ENCODE data around the gene HOXD4. TPM values are rescaled to one million over a fixed set of nuclear protein-coding genes. Genes with fewer than 3 reads are reported as not detected.

HOXD4 gene
- total RNA-seq, 2 experiments from 2014 or later, result not detected

- Mint-ChIP-seq H3K9me3 (no peaks in the 10 kb centered on the region), H3K4me1 (ENCODE audit: low read depth) (peaks cover 7% of the 10 kb centered on the region), H3K27me3 (peaks cover 81% of the 10 kb centered on the region), H3K27ac (no peak overlapping the region), H3K36me3 (no peaks in the 10 kb centered on the region), H3K4me3 (no peak overlapping the region)
- ChIA-PET CTCF (interaction anchor here (1.3 kb wide), 1 partner anchor 305 kb away, joined by 6 read pairs; no protein-coding TSS in a partner anchor), POLR2A (no interaction called here)
- intact Hi-C loops (cut with micrococcal nuclease), result no loop called here
- no peak for DNase-seq
Measured at GRCh38 chr2:176149939-176150583, 1.3 kb upstream of the HOXD4 start.

DNA sequence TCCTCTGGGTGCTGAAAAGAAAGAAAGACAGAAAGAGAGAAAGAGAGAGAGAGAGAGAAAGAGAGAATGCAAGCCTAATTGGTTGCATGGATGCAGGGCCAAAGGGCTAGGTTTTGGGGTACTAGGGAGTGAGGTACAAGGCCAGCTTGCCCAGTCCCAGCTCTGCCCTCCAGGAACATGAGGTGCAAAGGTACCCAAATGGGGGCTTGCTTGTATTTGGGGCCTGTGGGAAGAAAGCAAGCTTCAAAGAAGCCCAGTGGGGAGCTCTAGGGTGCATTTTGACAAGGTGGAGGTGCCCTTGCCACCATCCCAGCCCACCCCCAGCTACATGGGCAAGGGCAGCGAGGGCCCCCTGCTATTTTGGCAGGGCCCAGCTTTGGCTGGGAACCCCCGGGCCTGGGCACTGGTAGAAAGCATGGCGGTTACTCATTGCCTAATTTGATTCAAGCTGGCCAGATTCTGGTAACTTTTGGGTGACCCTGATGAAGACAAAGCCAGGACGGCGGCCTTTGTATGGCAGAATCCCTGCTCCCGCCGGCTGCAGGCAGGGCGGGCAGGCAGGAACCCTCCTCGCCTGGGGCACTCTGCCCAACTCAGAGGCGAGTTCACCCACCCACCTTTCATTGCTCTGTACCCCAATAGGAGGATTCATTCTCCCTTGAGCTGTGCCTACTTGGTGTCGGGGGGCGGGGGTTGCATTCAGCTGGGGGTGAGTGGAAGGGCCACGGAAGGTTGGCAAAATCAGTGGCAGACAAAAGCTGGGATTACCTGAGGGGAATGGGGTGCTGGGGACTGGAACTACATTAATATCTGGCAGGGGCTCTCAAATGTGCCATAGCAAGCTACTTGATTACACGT, 537 bp upstream of the HOXD4 start:
- Mint-ChIP-seq H3K27me3 (peaks cover 82% of the 10 kb centered on the region), H3K27ac (no peak overlapping the region), H3K36me3 (no peaks in the 10 kb centered on the region), H3K9me3 (no peaks in the 10 kb centered on the region), H3K4me3 (no peak overlapping the region), H3K4me1 (ENCODE audit: low read depth) (peaks cover 7% of the 10 kb centered on the region)
- DNase-seq, result no peak
- ChIA-PET CTCF (interaction anchor here (0.6 to 1.3 kb wide), 4 partner anchors 24 to 304 kb away, joined by 3 to 6 read pairs (median 3); no protein-coding TSS in a partner anchor), POLR2A (no interaction called here)
- intact Hi-C loops (cut with micrococcal nuclease), result no loop called here

DNA sequence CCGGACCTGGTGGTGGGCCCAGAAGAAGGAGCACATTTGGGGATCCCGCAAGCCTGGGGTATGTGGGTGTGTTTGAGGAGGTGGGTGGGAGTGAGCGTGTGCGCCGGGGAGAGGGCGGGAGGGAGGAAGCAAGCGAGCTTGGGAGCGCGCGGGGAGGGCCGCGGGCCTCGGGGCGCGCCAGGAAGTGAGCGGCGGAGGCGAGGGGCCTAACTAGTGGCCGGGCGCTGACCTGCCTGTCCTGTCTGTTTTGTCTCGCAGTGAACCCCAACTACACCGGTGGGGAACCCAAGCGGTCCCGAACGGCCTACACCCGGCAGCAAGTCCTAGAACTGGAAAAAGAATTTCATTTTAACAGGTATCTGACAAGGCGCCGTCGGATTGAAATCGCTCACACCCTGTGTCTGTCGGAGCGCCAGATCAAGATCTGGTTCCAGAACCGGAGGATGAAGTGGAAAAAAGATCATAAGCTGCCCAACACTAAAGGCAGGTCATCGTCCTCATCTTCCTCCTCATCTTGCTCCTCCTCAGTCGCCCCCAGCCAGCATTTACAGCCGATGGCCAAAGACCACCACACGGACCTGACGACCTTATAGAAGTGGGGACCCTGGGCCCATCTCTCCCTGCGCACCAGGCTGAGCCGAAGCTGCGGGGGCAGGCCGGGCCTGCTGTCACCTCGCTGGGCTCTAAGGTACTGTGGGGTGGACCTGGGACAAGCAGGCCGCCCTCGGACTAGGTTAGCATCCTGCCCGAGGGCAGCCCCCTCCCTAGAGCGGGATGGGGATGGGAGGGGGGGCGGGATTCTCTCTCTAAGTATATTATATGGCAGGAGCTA, 1.2 kb downstream of the HOXD4 start:
- intact Hi-C loops (cut with micrococcal nuclease), result no loop called here
- CTCF ChIA-PET, result interaction anchor here (1.4 kb wide), 1 partner anchor 9 kb away, joined by 3 read pairs; no protein-coding TSS in a partner anchor
- POLR2A ChIA-PET, result no interaction called here

DNA sequence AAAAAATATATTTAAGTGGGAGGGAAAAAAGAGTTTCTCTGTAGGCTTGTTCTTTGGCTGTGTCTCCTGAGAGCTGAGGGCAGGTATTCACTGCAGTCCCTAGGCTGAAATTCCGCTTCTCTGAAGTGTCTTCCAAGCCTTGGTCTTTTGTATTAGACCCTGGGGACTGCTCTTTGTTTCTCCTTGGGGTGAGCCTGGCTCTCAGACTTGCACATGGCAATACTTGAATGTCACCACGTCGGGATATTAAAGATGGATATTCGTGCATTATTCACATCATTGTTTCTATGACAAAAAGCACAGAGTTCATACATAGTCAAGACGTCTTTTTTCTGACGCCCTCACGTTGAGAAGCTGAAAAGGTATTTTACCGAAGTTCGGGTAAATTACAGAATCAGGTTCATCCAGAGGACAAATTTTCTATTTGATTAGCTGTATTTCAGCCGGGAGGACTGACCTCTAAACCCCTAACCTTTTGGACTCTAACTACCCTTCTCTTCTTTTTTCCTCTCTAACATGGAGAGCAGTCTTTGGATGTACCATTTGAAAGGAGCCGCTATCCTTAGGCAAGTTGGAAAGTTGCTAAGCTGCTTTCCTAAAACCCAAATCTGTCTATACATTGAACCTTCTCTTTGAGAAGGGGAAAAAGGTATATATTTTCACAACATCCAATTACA, 3.4 kb downstream of the HOXD4 start:
- Mint-ChIP-seq H3K36me3 (peaks cover 4% of the 10 kb centered on the region), H3K27me3 (peaks cover 66% of the 10 kb centered on the region), H3K4me3 (no peak overlapping the region), H3K9me3 (no peaks in the 10 kb centered on the region), H3K27ac (no peak overlapping the region), H3K4me1 (ENCODE audit: low read depth) (peaks cover 15% of the 10 kb centered on the region)
- ChIA-PET CTCF (interaction anchor here (0.9 to 1.8 kb wide), 6 partner anchors 11 to 400 kb away, joined by 3 to 5 read pairs (median 4); no protein-coding TSS in a partner anchor), POLR2A (no interaction called here)
- intact Hi-C loops (cut with micrococcal nuclease), result no loop called here
- DNase-seq, result no peak

More for the DNA sequence above, 1.2 kb downstream of the HOXD4 start:
- H3K9me3 Mint-ChIP-seq, result no peaks in the 10 kb centered on the region
- peaks cover 13% of the 10 kb centered on the region for H3K4me1 Mint-ChIP-seq (ENCODE audit: low read depth)
- H3K27ac Mint-ChIP-seq, result no peak overlapping the region
- DNase-seq, result no peak
- H3K27me3 Mint-ChIP-seq, result peaks cover 73% of the 10 kb centered on the region
- H3K36me3 Mint-ChIP-seq, result peaks cover 2% of the 10 kb centered on the region
- no peak overlapping the region for H3K4me3 Mint-ChIP-seq

DNA sequence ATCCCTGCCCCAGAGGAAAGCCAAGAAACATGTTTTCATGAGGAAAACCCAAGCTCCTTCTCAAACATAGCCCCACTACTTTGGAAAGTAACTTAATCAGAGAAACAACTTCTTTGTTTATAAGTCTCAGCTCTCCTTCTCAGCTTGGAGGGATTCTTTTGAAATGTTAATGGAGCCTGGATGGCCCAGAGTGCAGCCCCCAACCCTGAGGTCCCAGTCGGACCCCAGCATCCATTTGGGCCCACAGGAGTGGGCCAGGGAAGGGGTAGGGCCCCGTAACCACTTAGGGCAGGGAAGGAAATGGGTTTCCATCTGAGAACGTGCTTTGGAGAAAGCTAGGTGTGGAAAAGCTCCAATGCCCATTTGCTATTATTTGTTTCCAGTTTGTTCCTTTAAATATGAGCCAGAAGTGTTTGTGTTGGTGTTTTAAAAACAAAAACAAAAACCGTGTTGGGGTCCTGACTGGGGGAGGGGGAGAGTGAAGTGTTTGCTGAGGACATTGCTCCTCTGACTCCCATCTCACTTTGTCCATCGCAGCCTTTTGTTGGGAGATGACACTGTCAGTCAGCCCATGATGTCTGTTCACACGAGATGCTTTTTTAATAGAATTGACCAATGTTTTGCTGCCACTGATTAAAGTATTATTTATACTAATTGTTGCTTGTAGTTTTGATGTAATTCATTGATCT, 4.2 kb downstream of the HOXD4 start:
- no peaks in the 10 kb centered on the region for H3K9me3 Mint-ChIP-seq
- intact Hi-C loops (cut with micrococcal nuclease), result no loop called here
- no peak for DNase-seq
- CTCF ChIA-PET, result interaction anchor here (1.4 kb wide), 2 partner anchors 15 to 300 kb away, joined by 4 read pairs; no protein-coding TSS in a partner anchor
- H3K27me3 Mint-ChIP-seq, result peaks cover 64% of the 10 kb centered on the region
- POLR2A ChIA-PET, result no interaction called here
- H3K36me3 Mint-ChIP-seq, result peaks cover 4% of the 10 kb centered on the region
- H3K4me3 Mint-ChIP-seq, result no peak overlapping the region
- H3K4me1 Mint-ChIP-seq (ENCODE audit: low read depth), result peaks cover 15% of the 10 kb centered on the region
- H3K27ac Mint-ChIP-seq, result no peak overlapping the region

DNA sequence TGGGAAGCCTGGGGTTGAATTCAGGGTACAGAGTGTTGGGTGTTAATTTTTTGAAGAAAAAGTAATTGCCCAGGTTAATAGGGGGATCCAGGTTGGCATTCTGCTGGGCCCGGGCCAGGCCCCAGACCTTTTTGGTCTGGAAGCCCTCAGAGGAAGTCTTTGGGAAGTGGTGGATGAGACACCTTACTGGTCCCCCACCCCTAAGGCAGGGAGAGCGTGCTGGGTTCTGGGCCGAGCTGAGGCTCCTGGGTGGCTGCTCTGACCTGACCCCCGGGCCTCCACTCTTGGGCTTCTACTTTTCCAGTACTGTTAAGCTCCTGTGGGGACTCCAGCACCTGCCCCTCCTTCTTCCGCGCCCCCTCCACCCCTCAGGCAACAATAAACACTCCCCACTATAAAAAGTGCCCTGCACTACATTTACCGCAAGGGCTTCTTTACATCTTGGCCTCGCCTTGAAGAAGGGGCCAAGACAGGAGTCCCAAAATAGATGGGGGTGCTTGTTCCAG, 5.0 kb downstream of the HOXD4 start:
- Mint-ChIP-seq H3K9me3 (no peaks in the 10 kb centered on the region), H3K27ac (no peak overlapping the region), H3K4me1 (ENCODE audit: low read depth) (peaks cover 14% of the 10 kb centered on the region), H3K4me3 (no peak overlapping the region), H3K36me3 (peaks cover 4% of the 10 kb centered on the region), H3K27me3 (peaks cover 63% of the 10 kb centered on the region)
- CTCF ChIA-PET, result no interaction called here
- POLR2A ChIA-PET, result no interaction called here
- intact Hi-C loops (cut with micrococcal nuclease), result no loop called here
- no peak for DNase-seq

- H3K27me3 Mint-ChIP-seq, result peaks cover 64% of the 10 kb centered on the region
- peaks cover 4% of the 10 kb centered on the region for H3K36me3 Mint-ChIP-seq
- H3K4me3 Mint-ChIP-seq, result peak within 1 kb of the TSS; percentile 10
- no peaks in the 10 kb centered on the region for H3K9me3 Mint-ChIP-seq
- ChIA-PET CTCF (no interaction called here), POLR2A (no interaction called here)
- peak within 1 kb of the TSS; percentile 38 for H3K27ac Mint-ChIP-seq
- no peak for DNase-seq
- intact Hi-C loops (cut with micrococcal nuclease), result no loop called here
- H3K4me1 Mint-ChIP-seq (ENCODE audit: low read depth), result peaks cover 12% of the 10 kb centered on the region
Measured at GRCh38 chr2:176156807-176157498, 5.6 kb downstream of the HOXD4 start, which contains the start of gene HOXD3. HOXD3 (plus strand) TSS chr2:176157307; CDS start chr2:176169115, 11,808 bp downstream.

- POLR2A ChIA-PET, result no interaction called here
- DNase-seq, result no peak
- intact Hi-C loops (cut with micrococcal nuclease), result no loop called here
- peak overlapping the region; percentile 10 for H3K4me3 Mint-ChIP-seq
- H3K27me3 Mint-ChIP-seq, result peaks cover 66% of the 10 kb centered on the region
- peaks cover 12% of the 10 kb centered on the region for H3K4me1 Mint-ChIP-seq (ENCODE audit: low read depth)
- CTCF ChIA-PET, result no interaction called here
- peak overlapping the region; percentile 38 for H3K27ac Mint-ChIP-seq
- peaks cover 4% of the 10 kb centered on the region for H3K36me3 Mint-ChIP-seq
- no peaks in the 10 kb centered on the region for H3K9me3 Mint-ChIP-seq
Measured at GRCh38 chr2:176157499-176158185, 6.3 kb downstream of the HOXD4 start.

- Mint-ChIP-seq H3K27ac (peak overlapping the region; percentile 38), H3K27me3 (peaks cover 65% of the 10 kb centered on the region), H3K4me3 (no peak overlapping the region), H3K36me3 (peaks cover 5% of the 10 kb centered on the region), H3K9me3 (no peaks in the 10 kb centered on the region), H3K4me1 (ENCODE audit: low read depth) (peaks cover 12% of the 10 kb centered on the region)
- POLR2A ChIA-PET, result no interaction called here
- intact Hi-C loops (cut with micrococcal nuclease), result no loop called here
- CTCF ChIA-PET, result interaction anchor here (0.9 kb wide), 1 partner anchor 18 kb away, joined by 3 read pairs; no protein-coding TSS in a partner anchor
- DNase-seq, result no peak
Measured at GRCh38 chr2:176158186-176158591, 6.8 kb downstream of the HOXD4 start.
